Measurements from ENCODE around the gene CD200R1L.

GRCh38 chr3:112865757-112866156 lies 19.1 kb upstream of the CD200R1L start:
- TF ChIP-seq CTCF (IDR thresholded peaks at IDR 0.05 in 8 of 11, conservative IDR thresholded peaks at IDR 0.05 in 3 of 11): no peak
- no peak for TF ChIP-seq POLR2A (IDR thresholded peaks at IDR 0.05)

Data from spleen (tissue), 7 donors.